Renal cortical epithelial cell (primary cell): Measurements from ENCODE around the gene DNAL4. TPM values are rescaled to one million over a fixed set of nuclear protein-coding genes. Genes with fewer than 3 reads are reported as not detected.
"Not testable (repeated sequence)": the region's sequence is repeated elsewhere in the genome, so short reads cannot be mapped to it uniquely, and the experiment has no call there.

Experiments used
- DNase-seq: peaks from one replicate; pipeline ENCODE4 v3.0.0-alpha.2; 2011; ENCODE audit warnings: low read depth
- total RNA-seq: library from RNA; depleted of rRNA; stranded (reverse); fragments of >200 nt; gene quantifications from 2 replicates; pipeline ENCODE4 v1.2.3, GENCODE V29; 2014

The DNAL4 gene
- total RNA-seq, 1 donor from 2014 or later, result 33.5 TPM

DNA sequence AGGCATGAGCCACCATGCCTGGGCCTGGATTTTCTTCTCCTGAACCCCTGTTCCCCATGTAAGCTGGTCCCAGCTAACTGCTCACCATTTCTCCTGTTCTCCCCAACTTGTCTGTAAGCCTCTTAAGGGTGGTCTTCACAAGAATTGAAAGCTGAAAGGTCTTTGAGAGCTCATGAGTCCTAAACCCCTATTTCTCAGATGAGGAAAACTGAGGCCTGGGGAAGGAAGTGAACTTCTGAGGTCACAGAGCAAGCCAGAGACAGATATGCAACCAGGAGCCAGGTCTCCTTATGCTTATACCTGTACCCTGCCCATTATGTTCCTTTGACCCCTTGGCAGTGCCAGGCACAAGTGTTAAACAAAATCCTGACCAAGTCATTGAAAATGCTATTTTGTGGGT lies 33.6 kb upstream of the DNAL4 start:
- no peak for DNase-seq

DNA sequence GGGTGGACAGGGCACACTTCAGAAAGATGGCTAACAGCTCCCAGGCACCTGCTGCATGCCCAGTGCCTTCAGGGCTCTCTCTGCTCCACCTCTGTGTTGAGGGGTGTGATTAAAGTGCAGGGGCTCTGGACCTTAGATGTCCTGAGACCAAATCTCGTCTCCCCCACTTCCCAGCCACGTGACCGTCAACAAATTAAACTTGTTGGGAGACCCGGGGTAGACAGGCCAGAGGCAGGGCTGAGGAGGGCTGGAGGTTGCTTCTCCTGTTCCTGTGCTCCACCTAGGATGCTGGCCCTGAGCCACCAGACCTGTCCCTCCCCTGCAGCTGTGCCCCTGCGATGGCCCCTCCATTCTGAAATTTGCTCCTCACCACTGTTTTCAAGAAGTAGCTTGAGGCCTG lies 32.9 kb upstream of the DNAL4 start:
- no peak for DNase-seq

DNA sequence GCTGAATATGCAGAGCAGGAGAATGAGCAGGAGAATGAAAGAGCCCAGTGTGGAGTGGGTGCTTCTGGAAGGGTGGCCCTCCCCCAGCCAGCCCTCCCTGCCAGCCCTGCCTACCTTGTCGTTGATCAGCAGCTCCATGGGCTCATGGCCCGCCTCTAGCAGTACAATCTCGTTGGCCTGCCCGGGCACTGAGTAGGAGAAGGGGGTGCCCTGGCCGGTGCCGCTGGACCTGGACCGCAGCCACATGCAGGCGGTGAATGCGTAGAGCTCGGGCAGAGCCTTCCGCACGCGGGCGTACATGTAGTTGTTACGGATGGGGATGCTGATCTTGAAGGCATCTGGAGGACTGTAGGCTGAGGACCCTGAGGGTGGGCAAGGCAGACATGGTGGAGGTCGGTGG lies 32.4 kb upstream of the DNAL4 start:
- no peak for DNase-seq

DNA sequence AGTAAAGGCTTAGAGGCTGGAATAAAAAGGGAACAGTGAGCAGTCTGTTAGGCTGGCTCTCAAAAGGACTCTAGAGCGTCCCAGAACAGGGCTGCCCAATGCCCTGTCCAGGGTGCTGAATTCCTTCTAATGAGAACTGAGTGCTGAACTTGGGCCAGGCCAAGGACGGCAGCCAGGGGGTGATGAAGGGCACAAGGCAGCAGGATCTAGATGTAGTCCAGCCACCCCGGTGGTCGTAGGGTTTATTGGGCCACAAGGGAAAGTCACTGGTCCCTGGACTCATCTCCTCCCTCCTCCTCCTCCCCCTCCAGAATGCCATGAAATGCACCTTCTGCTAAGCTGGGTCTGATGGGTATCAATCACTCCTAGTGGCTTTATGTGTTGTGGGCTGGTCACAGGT lies 30.6 kb upstream of the DNAL4 start:
- peak; percentile 64 for DNase-seq

DNA sequence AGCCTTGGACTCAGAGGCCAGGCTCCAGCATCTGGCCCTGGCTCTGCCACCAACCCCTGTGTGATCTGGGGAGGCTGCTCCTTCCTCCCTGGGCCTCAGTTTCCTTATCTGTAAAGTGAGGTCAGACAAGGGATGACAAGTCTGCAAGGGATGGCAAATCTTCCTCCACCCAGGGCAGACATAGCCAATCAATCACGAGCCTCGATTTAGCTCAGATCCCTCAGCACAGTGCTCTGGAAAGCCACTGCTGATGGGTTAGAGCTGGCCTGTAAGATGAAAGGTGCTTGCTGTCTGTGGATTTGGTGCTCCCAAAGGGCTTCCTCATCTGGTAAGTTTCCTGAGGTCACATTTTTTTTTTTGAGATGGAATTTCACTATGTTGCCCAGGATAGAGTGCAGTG lies 29.7 kb upstream of the DNAL4 start:
- no peak for DNase-seq

DNA sequence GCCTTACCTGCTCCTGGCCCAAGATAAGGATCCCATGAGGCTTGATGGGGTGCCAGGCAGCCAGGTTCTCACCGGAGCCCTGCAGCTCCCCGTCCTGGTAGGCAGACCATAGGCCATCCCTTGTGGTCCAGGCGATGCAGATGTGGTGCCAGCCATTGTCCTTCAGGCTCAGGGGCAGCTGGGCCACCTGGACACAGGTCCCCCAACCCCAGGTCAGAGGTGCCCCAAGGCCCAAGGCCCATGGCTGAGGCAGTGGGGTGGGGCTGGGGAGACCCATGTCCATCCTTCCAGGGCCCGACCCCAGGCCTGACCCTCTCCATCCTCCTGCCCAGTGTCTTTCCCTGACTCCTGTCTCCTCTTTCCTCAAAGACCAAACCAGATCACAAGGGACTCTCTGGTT lies 29.1 kb upstream of the DNAL4 start:
- no peak for DNase-seq

DNA sequence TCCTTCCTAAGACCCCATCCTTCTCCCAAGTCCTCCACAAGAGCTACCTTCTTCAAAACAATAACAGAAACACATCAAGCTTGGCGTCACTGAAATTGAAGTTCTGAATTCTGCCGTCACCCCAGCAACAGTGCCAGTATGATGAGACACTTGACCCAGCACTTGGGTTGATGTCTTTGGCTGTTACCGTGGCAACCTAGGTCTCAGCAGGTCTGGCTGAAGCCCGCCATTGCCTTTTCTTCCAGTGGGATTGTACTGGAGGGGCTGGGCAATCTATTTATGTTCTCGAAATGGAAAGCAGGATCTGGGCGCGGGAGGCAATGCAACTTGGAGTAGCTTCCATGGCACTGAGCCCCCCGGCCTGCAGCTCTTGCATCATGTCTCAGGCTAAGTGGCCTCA lies 26.1 kb upstream of the DNAL4 start:
- DNase-seq, result no peak

DNA sequence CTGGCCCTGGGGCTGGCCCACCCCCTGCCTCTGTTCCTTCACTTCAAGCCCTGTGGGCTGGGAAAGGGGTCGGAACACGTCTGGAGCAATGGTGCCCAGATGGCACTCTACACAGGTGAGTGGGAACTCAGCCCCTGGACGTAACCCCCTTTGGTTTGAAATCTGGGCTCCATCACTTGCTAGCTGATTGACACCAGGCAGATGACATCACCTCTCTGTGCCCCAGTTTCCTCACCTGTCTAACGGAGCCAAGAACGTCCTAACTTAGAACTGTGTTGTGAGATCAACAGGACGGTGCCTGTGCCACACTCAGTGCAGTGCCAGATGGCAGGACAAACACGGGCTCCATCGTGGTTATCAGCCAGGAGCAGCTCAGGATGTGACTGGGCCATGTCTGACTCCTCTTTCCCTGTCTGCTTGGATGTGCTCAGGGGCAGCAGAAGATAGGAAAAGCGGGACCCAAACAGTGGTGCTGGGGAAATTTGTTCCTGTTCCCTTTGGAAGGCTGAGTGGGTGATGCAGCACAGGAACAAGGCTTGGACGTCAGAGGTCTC lies 25.5 kb upstream of the DNAL4 start:
- no peak for DNase-seq

DNA sequence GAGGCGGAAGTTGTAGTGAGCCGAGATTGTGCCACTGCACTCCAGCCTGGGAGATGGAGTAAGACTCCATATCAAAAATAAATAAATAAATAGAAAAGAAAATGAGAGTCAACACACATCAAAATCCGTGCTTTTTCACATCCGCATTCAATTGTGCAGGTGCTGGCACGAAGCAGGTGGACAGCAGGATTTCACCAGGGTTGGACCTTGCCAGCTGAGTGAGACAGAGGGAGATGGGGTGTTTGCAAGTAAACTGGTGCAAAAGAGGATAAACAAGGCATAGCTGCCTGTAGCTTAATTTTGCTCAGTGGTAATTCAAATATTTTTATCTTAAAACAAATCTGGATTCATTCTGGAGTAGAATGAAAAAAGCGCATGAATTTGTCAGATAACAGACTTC lies 23.3 kb upstream of the DNAL4 start:
- DNase-seq, result no peak

DNA sequence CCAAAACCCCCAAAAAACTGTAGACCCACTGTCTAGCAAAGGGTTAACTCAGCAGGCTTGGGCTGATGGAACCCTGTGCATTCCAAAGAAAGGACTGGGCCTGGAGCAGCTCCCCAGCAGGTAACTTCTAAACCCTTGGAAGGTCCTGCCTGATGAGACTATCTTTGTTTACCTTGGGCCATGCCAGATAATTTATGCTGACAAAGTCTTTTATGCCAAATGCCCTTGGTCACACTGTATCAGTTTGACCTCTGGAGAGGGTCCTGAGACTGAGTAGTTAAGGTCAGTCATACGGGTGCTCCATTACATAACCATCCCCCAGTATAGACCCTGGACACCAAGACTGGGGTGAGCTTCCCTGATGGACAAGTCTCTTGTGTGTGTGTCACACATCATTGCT lies 21.9 kb upstream of the DNAL4 start:
- no peak for DNase-seq

DNA sequence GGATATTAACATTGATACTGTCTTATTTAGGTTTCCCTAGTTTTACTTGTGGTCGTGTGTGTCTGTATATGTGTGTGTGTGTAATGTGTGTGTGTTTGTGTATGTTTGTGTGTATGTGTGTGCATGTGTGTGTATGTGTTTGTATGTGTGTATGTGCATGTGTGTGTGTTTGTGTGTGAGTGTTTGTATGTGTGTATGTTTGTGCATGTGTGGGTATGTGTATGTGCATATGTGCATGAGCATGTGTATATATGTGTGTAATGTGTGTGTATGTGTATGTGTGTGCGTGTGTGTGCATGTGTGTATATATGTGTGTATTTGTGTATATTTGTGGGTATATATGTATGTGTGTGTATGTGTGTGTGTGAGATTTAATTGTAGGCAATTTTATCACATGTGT lies 17.3 kb upstream of the DNAL4 start:
- no peak for DNase-seq

DNA sequence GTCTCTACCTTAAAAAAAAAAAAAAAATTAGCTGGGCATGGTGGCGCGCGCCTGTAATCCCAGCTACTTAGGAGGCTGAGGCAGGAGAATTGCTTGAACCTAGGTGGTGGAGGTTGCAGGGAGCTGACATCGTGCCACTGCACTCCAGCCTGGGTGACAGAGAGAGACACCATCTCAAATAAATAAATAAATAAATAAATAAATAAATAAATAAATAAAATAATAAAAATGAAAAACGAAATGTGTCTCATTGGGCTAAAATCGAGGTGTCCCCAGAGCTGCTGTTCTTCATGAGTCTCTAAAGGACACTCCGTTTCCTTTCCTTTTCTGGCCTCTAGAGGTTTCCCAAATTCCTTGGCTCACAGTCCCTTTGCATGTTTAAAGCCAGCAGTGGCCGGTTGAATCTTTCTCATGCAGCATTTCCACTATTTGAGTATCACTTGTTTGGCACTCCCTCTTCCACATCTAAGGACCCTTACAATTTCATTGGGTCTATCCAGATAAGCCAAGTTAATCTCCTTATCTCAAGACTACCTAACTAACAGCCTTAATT lies 11.2 kb upstream of the DNAL4 start:
- not testable (repeated sequence) for DNase-seq

DNA sequence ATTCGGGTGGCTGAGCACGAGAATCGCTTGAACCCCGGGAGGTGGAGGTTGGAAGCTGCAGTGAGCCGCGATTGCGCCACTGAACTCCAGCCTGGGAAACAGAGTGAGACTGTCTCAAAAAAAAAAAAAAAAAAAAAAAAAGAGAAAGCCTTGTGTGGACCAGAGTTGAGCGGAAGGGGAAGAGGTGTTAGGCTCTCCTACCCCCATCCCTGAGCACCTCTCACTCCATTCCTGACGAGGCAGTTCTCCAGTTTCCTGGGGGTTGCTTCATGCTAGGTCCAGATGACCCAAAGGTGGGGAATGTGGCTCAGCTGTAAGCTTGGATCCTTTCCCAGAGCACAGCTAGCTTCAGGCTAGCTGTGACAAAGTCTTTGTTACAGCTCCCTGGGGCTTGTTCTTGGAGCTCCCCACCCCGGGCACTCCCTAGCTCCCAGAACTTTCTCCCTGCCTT lies 8.8 kb upstream of the DNAL4 start:
- peak; percentile 100 for DNase-seq

DNA sequence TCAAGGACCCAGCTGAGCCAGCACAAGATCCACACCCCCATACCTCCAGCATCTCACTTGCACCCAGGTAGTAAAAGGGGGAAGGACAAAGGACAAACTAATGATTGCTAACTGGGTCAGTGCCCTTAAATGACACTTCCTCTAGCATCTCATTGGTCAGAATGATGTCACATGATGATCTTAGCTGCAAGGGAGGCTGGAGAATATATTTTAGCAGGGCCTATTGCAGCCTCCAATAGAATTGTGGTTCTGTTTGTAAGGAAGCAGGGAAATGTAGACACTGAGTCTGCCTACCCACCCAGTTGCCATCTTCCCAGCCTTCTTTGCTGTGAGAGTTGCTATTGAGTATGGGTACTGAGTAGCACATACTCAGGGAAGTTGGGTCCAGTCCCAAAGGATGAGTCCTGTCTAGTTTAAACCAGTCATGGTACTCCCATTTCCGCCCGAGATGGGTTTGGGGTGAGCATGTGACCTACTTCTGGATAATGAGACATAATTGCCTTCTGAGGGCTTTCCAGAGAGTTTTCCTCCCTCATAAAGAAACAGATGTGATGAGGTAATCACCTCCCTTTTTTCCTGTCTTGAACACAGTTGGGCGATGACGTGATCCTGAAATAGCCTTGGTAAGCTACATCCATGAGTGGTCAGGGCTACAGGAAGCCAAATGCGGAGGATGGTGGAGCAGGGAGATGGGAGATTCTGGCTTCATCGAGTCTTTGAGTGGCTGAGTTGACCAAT lies 5.5 kb upstream of the DNAL4 start:
- no peak for DNase-seq

DNA sequence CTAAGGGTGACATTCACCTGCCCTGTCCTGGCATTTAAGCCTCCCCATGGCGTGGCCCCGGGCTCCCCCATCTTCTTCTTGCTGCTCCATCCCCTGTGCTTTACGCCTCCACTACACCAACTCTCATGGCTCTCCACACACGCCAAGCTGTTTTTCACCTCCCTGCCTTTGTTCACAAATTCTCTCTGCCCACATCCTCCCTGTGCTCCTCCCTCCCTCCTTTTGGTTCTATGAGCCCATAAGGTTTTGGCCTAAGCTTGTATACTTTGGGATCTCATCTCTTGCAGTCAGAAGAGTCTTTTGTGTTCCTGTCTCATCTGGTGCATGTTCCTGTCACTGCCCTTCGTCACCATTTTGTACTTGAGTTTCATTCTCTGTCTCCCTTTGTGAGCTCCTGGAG lies 4.6 kb upstream of the DNAL4 start:
- DNase-seq, result no peak

DNA sequence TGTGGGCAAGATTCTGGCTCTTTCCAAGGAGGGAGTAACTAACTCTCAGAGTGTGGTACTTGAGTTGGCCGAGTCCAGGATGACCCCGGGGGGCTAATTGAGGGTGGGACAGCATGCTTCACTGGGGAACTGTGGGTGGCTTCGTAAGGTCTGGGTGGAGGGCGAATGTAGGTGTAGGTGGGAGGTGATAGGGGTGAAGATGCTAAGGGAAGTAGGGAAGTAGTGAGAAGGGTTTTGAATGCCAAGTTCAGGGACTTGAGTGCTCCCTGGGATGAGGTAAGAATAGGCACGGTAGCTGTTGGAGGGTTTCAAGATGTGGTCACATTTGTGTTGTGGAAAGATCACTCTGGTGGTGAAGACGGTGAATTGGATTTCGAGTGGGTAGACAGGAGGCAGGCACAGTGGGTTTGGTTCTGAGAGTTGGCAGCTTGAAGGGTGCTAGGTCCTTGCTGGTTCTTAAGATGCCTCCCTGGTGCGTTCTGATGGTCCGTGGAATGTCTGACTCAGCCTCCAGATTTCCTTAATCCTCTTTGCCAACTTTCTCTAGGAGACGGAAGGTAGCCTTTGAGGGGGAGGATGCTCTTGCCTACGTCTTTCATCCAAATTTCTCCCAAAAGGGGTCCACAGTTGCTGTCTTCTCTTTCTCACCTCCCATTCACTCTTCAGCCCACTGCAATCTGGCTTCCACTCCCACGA lies 2.5 kb upstream of the DNAL4 start:
- DNase-seq, result no peak

DNA sequence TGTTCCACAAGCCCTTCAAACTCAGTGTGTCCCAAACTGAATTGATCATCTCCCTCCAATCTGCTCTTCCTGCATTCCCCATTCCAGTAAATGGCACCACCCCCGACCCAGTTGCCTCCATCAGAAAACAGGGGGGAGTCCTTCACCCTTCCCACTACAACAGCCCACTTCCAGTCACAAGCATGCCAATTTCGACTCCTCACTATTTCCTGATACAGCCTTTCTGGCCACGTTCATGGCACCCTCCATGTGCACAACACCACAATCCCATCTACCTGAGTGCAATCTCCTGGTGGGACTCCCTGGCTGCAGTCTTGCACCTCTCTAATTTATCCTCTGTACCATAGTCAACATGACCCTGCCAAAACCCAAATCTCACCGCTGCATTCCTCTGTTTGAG lies 1.6 kb upstream of the DNAL4 start:
- DNase-seq, result no peak

DNA sequence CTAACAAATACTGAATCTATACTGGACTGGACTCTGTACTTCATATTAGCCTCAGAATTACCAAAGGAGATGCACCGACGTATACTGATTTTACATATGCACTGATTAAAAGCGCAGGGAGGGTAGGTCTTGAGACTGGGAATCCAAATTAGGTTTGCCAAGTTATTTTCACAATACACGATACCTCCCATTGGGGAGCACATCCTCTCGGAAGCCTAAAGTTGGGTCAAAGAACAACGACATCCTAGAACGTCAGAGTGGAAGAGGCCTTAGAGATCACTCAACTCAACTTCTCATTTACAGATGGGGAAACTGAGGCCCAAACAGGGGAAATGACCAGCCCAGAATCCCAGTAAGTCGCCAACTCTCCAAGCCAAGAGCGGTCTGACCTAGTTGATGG lies 626 bp downstream of the DNAL4 start:
- DNase-seq, result no peak

DNA sequence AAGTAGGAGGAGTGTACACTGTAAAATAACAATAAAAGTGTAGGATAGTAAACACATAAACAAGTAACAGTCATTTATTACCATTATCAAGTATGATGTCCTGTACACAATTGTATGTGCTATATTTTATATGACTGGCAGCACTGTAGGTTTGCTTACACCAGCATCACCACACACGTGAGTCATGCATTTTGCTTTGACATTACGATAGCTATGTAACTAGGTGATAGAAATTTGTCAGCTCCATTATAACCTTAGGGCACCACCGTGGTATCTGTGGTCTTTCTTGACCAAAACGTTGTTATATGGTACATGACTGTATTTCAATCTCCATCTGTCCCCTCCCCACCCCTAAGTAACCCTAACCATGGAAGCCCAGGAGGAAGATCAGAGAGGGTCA lies 1.1 kb downstream of the DNAL4 start:
- DNase-seq, result peak; percentile 34

DNA sequence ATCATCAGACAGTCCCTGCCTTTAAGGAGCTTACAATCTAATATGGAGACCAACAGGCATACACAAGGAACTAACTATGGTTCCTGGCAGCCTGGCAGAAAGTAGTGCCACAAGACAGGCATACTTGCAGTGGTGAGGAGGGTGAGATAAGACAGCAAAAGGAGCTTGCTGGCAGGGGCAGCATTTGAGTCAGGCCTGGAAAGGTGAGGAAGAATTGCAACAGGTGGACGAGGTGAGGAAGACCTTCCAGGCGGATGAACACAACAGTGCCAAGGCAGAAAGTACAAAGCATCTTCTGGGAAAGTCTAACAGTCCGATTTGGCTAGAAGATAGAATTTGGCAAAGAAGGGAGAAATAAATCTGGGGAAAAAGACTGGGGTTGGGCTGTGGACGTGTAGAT lies 4.3 kb downstream of the DNAL4 start:
- no peak for DNase-seq

DNA sequence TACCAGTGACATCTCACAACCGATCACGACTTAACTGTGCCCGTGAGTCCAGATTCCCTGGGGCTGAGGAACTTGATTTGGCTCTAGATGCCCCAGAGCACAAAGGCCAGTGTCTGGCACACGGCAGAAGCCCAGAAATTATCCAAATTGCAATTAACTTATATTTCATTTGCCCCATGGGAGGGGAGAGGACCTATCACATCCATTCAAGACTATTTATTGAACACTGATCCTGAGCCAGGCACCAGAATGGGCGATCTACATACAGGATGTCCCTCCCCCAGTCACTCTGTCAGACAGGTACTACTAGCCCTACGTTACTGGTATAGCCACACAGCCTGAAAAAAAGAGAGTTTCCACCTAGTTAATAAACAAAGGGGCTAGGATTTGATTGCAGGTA lies 5.1 kb downstream of the DNAL4 start:
- DNase-seq, result no peak

DNA sequence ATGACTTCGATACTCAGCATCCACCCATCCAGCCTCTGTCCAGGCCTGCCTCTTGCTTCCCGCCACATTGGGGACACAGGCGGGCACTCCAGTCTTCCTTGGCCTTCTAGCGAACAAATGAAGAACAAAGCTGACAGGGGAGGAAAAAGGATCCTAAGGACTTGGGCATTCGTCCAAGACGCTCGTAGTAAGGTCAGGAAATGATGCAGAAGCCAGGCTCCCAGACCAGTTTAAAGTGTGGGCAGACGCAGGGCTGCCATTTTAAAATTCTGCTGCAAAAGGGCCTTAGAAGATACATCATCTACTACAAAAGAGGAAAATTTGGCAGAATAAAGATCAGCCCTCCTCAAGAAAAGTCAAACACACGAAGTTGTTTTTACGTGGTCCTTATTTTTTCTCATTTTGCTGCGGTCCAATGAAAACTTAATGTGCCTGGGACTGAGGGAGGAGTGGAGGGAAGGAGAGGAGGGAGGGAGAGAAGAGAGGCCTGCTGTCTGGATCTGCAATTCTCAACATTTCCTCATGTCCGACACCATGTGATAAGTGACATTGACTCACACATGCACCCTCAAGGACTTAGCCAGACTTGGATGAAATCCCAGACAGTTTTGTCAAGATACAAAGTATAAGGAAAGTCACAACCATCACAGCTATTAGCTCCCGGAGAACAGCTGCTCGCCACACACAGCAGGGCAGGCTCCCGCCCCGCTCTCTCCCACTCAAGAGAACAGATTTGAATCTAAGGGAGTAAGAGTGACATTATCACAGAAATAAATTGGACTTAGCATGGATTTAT lies 5.7 kb downstream of the DNAL4 start:
- peak; percentile 88 for DNase-seq
